NCI-H446 treated with DMSO at 0.1 percent for 48 hours (cell line): ENCODE results near the gene DPP6.

Experiments
- DNase-seq: peaks from one replicate; lab custom pipeline; 2025; lab: John Stamatoyannopoulos, UW

The DPP6 gene

DNA sequence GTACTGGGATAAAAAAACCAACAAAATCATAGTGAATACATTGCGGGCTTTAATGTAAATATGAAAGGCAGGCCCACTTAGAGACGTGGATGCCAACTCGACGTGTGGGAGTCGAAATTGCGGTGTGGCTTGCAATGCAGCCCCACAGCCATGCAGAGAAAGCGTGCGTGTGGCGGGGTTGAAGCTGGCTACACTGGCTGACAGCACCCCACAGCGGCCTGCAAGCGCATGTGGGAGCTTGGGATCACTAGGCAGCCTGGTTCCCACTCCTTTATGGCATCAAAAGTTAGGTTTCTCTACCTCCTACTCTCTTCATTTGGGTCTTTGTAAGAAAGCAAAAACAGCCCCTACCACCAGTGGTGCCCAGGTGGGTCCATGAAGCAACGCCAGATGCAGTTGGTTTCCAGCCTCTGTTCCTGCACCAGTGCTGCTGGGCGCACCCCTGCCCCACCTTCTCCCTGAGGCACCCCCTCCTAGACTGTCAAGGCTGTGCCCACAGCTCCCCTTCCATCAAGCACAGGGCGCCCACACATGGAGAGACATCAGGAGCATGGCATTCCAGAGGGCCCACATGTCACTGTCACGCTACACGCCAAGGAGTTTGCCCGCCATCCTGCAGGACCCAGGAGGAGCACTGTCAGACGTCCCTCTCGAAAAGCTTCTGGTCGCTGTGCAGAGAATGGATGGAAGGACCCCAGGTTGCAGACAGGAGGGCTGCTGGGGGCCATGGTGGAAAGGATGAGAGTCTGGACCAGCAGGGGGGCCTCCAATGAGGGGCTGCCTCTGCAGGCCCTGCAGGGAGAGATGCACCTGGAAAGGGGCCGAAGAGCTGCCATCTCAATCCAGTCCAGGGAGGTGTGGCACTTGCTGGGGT is 807.8 kb downstream of the DPP6 start:
- DNase-seq = no peak

- DNase-seq = no peak
Observed at GRCh38 chr7:154860621-154861375, 808.6 kb downstream of the DPP6 start.

DNA sequence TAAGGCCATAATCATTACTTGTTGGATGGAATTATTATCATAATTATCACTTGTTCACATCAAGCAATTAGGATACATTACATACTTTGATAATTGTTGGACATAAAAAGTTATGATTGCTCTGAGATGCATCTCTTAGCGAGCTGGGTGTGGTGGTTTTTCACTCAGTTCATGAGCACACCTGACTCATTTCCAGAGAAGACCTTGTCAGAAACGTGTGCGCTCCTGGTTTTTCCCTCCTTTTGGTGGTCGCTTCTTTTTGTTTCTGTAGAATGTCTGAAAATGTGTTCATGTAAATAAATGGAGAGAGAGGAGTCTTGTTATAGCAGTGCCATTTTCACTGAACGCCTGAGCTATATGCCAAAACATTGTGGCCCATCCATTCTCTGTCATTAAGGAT is 809.4 kb downstream of the DPP6 start:
- no peak for DNase-seq

GRCh38 chr7:154862153-154862791 is 810.1 kb downstream of the DPP6 start:
- DNase-seq = no peak

GRCh38 chr7:154863766-154864522 is 811.7 kb downstream of the DPP6 start:
- no peak for DNase-seq

- DNase-seq = no peak
Observed at GRCh38 chr7:154864523-154864891, 812.3 kb downstream of the DPP6 start.

DNA sequence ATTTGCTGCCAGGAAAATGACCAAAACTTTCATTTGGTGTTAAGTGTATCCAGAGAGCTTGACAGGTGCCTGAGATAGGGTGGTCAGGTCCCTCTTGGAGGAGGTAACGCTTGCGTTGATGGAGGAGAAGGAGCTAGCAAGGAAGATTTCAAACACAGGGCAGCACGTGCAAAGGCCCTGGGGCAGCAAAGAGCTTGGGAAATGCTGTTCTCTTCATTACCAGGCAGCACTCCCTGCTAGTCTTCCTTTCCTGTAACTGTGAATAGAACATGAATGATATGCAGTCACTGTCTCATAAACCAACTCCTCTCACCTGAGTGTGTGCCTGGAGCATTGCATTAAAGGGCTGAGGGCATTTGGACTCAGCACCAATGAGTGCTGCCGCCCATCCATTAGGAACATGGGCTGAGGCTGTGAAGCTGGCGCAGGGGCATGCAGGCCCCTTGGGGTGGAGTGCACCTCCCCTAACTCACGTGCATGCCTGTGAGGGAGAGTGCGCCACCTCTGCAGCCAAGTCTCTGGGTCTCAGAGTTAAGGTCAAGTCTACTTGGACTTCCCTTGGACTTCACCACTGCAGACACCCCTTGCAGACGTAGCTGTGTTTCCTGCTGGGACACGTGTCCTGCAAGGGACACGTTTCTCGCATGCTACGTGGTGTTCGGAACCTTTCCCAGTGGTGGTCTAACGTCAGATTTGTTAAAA is 813.9 kb downstream of the DPP6 start:
- DNase-seq = no peak

DNA sequence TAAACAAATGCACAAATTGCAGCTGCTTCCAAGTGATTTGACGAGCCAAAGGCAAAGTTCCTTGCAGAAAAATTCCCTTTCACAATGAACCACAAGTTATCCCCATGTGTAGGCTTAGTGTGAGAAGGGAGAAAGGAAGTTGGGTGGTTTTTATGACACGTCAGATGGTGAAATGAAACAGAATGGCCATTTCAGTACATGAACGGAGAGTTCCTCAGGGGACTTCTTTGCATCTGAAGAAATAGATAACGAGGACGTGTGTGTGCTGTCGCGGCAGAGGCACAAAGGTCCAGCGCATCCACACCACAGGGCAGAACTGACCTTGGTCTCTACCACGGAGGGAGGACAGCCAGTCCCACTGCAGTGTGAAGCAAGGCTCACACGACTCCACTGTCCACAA is 814.9 kb downstream of the DPP6 start:
- no peak for DNase-seq

GRCh38 chr7:154868921-154869320 is 816.7 kb downstream of the DPP6 start:
- no peak for DNase-seq

GRCh38 chr7:154869436-154869835 is 817.2 kb downstream of the DPP6 start:
- no peak for DNase-seq

DNA sequence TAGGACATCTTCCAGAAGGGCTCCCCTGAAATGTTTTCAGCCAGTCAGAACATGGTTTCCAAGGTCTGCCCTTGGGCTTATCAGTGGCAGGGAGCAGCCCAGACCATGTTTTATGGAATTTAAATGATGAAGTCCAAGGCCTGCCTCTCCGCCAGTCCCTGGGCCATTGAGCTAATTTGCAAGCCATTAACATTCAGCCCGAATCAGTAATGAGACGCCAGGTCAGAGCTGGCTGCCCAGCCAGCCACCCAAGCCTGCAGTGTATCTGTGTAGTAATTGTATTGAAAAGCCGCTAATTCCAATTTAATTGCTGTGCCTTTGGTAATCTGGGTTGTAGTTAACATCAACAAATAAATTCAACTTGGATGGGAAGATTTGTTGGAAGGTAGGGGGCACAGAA is 819.3 kb downstream of the DPP6 start:
- DNase-seq = no peak

- DNase-seq = no peak
Observed at GRCh38 chr7:154871928-154872750, 819.9 kb downstream of the DPP6 start.

DNA sequence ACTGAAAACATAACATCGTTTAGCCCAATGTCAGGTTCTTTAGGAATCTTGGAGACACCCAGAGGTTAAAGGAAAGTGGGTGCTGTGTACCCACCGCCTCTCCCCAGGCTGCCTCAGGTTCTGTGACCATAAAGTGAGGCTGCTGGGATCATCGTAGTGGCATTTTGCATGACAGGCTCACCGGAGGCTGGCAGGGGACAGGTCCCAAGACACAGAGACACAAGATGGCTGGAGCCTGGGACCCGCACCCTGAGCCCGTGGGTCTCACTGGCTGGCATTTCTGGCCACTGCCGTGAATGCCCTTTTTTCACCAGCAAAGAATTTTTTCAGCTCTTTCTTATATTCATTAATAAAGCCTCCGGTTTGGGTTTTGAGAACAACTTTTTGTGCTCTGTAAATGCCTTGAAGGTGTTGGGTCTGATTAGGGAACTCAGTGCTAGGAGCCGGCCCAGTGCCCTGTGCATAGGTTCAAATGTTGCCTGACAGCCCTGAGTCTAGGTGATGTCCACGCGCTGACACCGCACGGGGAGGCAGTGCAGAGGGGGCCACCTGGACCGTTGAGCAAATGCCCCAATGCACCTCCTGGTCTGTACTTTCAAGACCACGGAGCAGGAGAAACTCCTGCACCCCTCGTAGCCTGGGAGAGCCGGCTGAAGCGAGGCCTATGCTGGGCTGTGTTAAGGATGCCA is 820.8 kb downstream of the DPP6 start:
- no peak for DNase-seq

- no peak for DNase-seq
Observed at GRCh38 chr7:154873500-154874121, 821.4 kb downstream of the DPP6 start.

- DNase-seq = no peak
Observed at GRCh38 chr7:154874409-154875113, 822.4 kb downstream of the DPP6 start.

GRCh38 chr7:154875297-154875696 is 823.1 kb downstream of the DPP6 start:
- no peak for DNase-seq

GRCh38 chr7:154876516-154876915 is 824.3 kb downstream of the DPP6 start:
- no peak for DNase-seq

- no peak for DNase-seq
Observed at GRCh38 chr7:154877031-154877430, 824.8 kb downstream of the DPP6 start.

- DNase-seq = no peak
Observed at GRCh38 chr7:154879629-154880028, 827.4 kb downstream of the DPP6 start.
